HG03439 (cell line): ENCODE data around the gene PLAA.
"Not testable (repeated sequence)": the region's sequence is repeated elsewhere in the genome, so short reads cannot be mapped to it uniquely, and the experiment has no call there.

Source experiments
- ATAC-seq: cut with Tn5 transposase; IDR thresholded peaks from one replicate; pipeline ENCODE4 v1.9.1; 2021; ENCODE audit warnings: mild to moderate bottlenecking, moderate library complexity; ENCODE audit not compliant: unreplicated experiment

The PLAA gene

DNA sequence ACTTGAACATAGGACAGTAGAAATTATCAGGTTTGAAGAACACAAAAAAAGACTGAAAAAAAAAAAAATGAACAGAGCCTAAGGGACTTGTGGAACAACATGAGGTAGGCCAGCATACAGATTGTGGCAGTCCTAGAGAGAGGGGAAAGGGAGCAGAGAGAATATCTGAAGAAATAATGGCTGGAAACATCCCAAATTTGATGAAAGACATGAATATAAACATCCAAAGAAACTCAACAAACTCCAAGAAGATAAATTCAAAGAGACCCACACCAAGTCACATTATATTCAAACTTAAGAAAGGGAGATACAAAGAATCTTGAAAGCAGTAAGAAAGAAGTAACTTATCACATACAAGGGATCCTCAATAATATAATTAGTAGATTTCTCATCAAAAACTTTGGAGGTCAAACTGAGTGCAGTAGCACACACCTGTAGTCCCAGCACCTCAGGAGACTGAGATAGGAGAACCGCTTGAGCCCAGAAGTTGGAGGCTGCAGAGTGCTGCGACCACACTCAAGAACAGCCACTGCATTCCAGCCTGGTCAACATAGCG, 9.1 kb downstream of the PLAA start:
- ATAC-seq, result no peak

DNA sequence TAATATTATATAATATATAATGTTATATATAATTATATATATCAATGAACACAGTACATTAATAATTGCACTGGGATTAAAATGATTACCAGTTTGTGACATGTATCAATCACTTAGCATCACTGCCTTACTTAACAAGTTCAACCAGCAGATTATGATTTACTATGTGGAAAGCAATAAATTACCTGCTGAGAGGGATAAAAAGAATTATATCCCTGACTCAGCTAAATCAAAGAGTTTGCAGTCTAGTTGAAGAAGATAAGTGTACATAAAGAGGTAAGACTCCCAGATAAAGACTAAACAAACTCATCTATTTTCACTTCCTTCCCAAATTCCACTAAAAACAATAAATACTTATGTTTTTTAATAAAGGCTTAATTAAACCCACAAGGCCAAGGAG, 11.2 kb downstream of the PLAA start:
- ATAC-seq, result no peak

GRCh38 chr9:26928902-26929495, 18.0 kb downstream of the PLAA start:
- no peak for ATAC-seq

DNA sequence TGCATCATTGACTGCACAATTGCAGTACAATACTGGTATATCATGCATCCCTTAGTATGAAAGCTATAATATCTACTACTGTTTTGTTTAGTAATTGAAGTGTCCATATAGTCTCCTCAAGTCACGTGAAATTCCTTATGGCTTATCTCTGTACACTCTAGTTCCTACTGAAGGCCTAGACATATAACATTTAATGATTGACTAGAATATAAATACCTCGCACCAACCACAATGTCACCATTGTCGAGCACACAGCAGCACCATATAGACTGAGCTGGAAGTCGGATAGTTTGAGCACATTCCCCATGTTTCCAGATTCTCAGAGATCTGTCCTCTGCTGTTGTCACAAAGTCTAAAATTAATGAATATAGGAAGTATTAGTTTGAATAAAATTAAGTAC, 21.4 kb downstream of the PLAA start:
- ATAC-seq, result no peak

DNA sequence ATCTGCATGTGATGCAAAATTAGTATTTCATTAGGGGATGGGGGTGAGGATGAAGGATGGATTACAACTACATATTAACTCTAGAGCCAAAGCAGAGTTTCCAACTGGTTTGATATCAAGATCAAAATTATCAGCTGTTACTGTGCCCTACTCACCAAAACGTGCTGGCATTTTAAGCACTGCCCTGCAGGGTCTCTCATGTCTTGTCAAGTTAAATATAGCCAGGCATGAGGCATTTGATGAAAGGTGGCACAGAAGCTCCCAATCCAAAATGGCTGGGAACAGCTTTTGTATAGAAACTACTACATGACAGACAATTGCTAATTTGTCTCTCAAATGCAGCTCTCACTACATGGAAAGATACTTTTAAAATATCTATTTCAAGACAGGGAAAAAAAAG, 27.3 kb downstream of the PLAA start:
- no peak for ATAC-seq

- no peak for ATAC-seq
These were observed 33.8 kb downstream of the PLAA start for GRCh38 chr9:26913138-26913668.

- ATAC-seq, result no peak
These were observed 42.4 kb downstream of the PLAA start for GRCh38 chr9:26904671-26905070.

DNA sequence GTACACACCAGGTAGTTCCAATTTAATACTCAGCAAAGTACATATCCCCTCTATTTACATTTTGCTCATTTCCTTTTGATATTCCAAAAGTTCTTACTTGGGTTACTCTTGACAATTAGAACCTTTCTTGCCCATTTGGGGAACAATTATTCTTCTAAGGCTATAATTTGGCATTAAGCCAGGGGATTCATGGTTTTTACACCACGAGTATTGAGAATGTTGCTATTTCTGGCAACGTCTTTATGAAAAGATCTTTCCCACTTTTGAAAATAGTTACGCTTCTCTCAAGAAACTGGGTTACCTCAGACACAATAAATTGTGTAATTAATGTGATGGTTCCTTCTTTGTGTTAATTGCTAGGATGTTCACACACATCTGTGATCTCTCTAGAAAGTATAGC, 43.0 kb downstream of the PLAA start:
- ATAC-seq, result no peak

- no peak for ATAC-seq
These were observed 53.9 kb downstream of the PLAA start for GRCh38 chr9:26893030-26893676.

DNA sequence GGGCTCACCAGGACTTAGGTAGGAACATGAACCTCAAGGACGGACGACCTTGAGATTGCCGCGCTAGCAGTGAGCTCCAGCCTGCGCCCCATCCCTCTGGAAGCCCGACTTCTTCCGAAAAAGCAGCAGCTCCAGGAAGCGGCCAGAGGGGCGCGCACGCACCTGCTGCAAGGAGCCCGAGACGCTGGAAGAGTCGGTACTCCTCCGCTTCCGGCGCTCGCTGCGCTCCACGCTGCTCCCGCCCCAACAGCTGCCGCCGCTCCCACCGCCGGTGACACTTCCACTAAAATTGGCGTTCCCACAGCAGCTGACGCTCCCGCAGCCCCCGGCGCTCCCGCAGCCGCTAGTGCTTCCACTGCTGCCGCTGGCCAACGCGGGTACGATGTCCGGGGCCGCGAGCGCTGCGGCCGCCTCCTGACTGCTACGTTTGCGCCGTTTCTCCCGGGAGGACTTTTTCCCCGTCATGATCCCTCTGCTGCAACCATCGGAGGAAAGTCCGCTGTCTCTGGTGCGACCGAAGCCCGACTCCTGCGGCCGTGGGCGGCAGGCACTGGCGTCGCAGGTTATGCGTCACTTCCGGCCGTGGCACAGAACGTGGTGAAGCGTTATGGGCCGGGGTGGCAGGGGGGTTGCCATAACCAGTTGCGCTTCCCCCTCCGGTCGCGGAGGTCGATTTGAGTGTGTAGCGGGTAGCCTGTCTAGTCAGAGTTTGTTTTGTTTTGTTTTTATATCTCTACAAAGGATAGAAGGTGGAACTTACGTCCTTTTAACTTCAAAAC, 54.6 kb downstream of the PLAA start, which contains the start of gene CAAP1:
Gene CAAP1 (minus strand): TSS at position 552 of the 779 bp plus-strand sequence. CDS start 87 bp downstream, at position 465.
- ATAC-seq, result peak; percentile 89

GRCh38 chr9:26891726-26892125, 55.3 kb downstream of the PLAA start:
- ATAC-seq, result no peak

- no peak for ATAC-seq
These were observed 58.8 kb downstream of the PLAA start for GRCh38 chr9:26888271-26888670.

GRCh38 chr9:26882154-26882553, 64.9 kb downstream of the PLAA start:
- ATAC-seq, result no peak

GRCh38 chr9:26880262-26880661, 66.8 kb downstream of the PLAA start:
- ATAC-seq, result no peak

DNA sequence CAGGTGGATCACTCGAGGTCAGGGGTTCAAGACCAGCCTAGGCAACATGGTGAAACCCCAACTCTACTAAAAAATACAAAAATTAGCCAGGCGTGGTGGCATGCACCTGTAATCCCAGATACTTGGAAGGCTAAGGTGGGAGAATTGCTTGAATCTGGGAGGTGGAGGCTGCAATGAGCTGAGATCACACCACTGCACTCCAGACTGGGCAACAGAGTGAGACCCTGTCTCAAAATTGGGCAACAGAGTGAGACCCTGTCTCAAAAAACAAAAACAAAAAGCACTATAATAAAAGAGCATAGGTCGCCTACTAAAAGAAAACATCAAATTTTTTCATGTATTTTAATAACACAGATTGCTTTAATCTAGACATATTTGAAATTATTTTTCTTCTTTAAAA, 71.9 kb downstream of the PLAA start:
- ATAC-seq, result not testable (repeated sequence)

- ATAC-seq, result no peak
These were observed 76.8 kb downstream of the PLAA start for GRCh38 chr9:26870292-26870691.

- ATAC-seq, result no peak
These were observed 84.0 kb downstream of the PLAA start for GRCh38 chr9:26863074-26863473.

- no peak for ATAC-seq
These were observed 90.5 kb downstream of the PLAA start for GRCh38 chr9:26856413-26857032.
